ENCODE measurements around the gene AGAP3.

Gene AGAP3

DNA sequence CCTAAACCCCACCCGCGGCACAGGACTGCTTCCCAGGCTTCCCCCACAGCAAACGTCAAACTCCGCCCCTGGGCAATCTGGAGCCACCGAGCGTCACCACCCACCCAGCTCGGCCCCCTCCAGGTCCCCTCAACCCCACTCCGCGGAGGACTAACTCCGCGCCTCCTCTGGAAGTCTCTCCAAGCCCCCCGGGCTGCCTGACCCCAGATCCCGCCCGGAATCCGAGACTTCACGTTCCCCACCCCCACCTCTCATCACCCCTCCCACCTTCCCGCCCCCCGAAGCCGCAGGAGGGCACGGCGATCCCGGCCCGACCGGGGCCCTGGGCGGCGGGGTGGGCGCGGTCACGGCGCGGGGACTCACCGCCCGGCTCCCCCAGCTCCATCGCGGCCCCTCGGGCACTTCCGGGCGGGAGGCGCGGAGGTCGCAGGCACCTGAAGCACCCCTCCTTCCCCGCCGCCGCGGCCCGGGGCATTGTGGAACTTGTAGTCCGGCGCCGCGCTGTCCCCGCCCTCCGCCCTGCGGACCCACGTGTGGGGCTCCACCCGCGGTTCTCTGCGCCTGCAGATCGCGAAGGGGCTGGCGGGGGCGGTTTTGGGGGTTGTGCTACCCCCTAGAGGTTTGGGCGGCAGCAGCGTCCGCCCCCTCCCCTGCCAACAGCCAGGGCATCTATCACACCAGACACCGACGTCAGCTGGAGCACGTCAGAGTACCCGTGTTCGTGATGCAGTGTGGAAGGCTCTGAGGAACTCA lies 3.0 kb upstream of the AGAP3 start, which contains the start of gene TMUB1:
TMUB1 (minus strand) TSS at position 423 of the 753 bp plus-strand sequence. CDS start 930 bp downstream, outside the sequence.
- peak; percentile 74 to 82 for DNase-seq
- TF ChIP-seq GATA1 (IDR thresholded peaks at IDR 0.05; ENCODE audit: low read depth, low read length) (no peak), POLR2A (IDR thresholded peaks at IDR 0.05; ENCODE audit: low read length) (no peak)

DNA sequence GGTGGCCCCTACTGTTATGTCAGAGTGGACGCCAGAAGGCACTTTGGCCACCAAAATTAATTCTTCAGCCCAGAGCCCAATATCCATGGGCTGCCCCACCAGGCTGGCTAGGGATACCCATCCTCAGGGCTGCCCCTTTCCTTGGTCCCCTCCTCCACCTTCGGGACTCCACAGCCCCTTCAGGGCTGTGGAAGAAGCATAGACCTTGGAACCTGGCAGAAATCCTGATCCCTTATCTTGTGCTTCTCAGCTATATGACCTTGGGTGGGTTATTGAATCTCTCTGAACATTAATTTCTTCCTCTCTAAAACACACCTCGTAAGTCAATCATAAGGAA lies 2.5 kb upstream of the AGAP3 start:
- TF ChIP-seq GATA1 (IDR thresholded peaks at IDR 0.05; ENCODE audit: low read depth, low read length): no peak
- TF ChIP-seq POLR2A (IDR thresholded peaks at IDR 0.05; ENCODE audit: low read length): no peak

DNA sequence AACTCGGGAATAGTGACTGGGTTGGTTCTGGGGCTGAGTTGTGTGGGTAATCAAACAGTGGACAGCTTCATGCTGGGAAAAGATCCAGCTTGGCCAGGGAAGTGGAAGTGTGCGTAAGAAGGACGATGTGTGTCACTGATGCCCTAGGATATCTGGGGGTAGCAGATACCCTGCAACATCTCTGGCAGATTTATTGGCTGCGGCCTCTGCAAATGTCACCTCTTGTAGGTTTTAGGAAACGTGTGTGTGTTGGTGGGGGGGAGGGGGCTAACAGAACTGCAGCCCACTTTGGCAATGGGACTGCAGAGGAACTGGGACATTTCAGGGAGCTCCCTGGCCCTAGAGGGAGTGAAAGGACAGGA lies 965 bp upstream of the AGAP3 start:
- DNase-seq: no peak
- no peak for TF ChIP-seq GATA1 (IDR thresholded peaks at IDR 0.05; ENCODE audit: low read depth, low read length)
- TF ChIP-seq POLR2A (IDR thresholded peaks at IDR 0.05; ENCODE audit: low read length): no peak

More for the DNA sequence above, 2.5 kb upstream of the AGAP3 start:
- DNase-seq: no peak

DNA sequence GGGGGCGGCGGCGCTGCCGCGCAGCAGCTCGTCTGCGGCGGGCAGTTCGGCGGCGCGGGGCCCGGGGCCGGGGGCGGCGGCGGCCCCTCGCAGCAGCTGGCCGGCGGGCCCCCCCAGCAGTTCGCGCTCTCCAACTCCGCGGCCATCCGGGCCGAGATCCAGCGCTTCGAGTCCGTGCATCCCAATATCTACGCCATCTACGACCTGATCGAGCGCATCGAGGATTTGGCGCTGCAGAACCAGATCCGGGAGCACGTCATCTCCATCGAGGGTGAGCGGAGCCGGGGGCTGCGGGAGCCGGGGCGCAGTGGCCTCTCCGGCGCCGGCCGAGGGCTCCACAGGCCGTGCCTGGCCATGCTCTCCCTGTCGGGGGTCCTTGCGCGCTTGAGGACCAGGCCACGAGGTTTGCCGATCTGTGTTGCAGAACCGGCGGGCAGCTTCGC lies 548 bp downstream of the AGAP3 start:
- TF ChIP-seq POLR2A (IDR thresholded peaks at IDR 0.05; ENCODE audit: low read length): no peak
- TF ChIP-seq GATA1 (IDR thresholded peaks at IDR 0.05; ENCODE audit: low read depth, low read length): no peak
- DNase-seq: peak; percentile 61 to 67

DNA sequence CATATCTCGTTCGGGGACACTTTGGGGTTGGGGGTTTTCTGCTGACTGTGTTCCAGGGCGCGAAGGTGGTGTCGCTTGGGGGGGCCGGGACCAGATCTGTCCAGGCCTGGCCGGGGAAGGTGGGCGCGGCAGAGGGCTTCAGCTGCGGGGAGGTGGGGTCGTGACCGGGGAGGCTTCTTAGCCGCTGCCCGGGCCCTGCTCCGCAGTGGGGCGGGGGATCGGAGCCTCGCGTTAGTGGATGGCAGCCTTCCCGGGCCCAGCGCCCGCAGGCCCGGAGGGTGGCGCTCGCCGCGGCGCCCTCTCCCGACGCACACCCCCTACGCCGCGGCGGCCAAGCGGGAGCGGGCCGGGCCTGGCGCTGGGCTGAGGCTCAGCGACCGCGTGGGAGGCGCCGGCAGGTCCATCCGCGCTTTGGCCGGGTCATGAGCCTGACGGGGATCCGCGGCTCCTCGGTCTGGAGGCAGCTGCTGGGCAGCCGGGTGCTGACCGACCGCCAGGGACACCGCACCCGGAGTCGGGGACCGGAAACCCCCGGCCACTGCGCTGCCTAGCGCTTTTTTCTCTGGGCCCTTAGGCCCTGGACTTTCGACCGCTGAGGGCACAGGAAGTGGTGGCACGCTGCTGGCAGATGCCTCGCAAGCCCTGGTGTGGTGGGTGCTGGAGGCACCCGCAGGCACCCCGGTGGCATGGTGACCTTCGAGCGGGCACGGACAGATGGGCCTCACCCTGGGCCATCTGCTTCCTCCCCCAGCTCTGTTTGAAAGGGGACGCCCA lies 1.2 kb downstream of the AGAP3 start:
- peak; percentile 64 to 72 for DNase-seq
- TF ChIP-seq GATA1 (IDR thresholded peaks at IDR 0.05; ENCODE audit: low read depth, low read length) (no peak), POLR2A (IDR thresholded peaks at IDR 0.05; ENCODE audit: low read length) (no peak)

DNA sequence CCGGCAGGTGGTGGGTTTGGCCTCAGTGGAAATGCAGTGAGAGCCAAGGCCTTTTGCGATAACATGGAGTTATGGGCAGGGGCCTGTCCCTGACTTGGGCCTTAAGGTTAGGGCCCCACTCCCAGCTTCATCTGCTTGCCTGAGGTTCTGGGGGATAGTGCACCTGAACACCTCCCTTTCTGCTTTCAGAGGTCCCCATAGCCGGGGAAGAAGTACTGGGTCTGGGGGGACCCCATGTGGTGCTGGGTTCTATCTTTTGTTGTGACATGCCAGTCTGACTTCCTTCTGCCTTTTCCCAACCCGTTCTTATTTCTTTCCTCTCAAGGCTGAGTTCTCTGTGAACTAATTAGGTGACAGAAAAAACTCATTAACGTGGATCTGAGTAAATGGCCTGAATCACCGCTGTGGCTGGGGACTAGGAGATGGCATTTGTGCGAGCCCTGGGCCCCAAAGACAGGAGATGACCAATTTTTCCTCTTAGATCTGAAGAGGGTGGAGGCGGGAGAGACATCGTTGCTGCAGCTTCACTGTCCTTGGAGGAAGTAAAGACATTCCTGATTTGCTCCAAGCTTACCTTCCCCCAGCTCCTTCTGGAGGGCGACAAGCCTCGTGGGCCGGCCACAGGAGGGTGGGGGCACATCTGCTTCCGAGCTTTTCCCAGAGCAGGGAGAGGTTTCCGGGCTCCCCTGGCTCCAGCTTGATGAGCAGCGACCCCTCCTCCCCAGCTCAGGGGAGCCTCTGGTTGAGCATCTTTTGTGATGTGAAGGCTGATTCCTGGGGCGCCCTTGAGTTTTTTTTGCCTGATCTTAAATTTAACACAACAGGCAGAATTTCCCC lies 2.0 kb downstream of the AGAP3 start:
- no peak for TF ChIP-seq GATA1 (IDR thresholded peaks at IDR 0.05; ENCODE audit: low read depth, low read length)
- no peak for TF ChIP-seq POLR2A (IDR thresholded peaks at IDR 0.05; ENCODE audit: low read length)
- DNase-seq: peak in 1 of 2 experiments; percentile 38

DNA sequence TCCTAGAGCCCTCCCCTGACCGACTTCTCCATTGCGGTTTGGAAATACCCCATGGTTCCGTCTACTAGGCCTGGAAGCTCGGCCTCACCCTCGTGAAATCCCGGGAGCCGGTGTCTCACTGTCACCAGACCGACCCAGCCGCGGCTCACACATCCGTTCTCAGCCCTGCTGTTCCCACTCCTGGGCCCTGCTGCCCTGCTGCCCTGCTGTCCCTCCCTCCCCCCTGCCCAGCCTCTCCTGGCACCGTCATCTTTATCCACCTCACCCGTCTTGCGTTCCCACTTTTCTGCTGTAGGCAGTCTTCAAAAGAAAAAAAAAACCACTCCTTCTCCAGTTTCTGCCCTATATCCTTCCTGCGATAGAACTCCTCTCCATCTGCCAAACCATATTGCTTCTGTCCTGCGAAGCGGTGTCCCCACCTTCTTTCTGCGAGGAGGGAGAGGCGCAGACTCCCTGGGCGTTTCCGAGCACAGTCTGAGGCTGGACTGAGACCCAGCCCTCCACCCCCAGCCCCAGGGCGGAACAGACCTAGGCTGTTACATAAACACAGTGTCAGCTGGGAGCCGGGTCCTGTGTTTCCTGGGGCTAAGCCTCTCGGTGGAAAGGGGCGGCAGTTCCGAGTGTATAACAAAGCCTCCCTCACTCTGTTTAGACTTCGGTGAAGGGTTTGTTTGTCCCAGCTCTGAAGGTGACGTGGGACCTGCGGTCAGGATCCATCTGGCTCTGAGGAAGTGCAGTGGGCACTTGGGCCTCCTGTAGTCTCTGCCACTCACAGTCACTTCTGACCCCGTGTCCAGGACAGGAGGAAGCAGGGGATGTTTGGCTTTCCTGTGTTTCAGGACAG lies 2.8 kb downstream of the AGAP3 start:
- TF ChIP-seq POLR2A (IDR thresholded peaks at IDR 0.05; ENCODE audit: low read length): peak; percentile 30
- no peak for TF ChIP-seq GATA1 (IDR thresholded peaks at IDR 0.05; ENCODE audit: low read depth, low read length)
- DNase-seq: peak; percentile 53 to 64

DNA sequence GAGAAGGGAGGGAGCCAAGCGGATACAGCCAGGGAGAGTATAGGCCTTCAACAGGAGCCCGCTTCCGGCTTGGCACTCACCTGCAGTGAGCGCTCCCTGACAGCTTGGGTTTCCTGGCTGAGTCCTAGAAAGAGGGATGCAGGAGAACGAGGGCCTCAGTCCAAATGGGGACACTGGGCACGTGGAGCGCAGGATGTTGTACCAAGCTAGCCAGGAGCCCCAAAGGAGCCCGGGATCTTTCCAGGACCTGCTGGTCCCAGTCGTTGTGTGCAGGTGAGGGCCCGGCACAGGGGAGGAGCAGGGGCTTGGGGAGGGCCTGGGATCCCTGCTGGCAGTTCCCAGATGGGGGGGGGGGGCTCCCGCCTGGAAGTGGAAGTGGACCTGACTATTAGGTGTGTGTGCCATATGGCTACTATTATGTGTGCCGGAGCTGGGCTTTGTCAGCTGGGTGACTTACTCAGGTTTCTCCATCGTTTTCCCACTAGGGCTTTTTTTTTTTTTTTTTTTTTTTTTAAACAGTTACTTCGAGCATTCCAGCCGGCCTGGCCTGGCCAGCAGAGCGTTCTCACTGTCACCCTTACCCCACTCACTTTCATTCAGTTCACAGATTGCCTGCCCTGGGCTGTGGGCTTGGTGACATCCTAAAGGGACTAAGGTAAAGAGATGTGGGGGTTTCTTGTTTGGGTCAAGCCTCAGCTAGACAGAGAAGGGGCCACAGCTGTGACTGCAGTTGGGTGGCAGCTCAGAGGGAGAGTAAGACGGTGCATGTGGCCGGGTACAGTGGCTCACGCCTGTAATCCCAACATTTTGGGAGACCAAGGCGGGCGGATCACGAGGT lies 3.8 kb downstream of the AGAP3 start:
- TF ChIP-seq GATA1 (IDR thresholded peaks at IDR 0.05; ENCODE audit: low read depth, low read length): no peak
- TF ChIP-seq POLR2A (IDR thresholded peaks at IDR 0.05; ENCODE audit: low read length): no peak
- DNase-seq: no peak

DNA sequence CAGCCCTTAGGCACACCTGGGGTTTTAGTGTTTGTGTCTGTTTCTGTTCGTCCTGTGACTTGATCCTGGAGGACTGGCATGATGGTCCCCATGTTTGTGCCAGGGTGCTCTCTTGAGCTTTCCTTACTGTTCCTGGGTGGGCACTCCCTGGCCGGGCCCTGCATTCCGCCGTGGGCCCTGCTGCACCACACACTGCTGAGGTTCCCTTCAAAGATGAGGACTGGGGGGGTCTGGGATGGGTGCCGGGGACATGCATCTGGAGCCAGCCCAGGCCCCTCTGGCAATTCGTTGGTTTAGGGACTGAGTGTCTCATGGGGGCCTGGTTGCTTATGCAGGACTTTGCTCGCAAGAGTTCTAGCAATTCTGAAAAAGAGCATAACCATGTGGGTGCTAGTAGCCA lies 4.7 kb downstream of the AGAP3 start:
- TF ChIP-seq GATA1 (IDR thresholded peaks at IDR 0.05; ENCODE audit: low read depth, low read length) (no peak), POLR2A (IDR thresholded peaks at IDR 0.05; ENCODE audit: low read length) (no peak)
- DNase-seq: no peak

DNA sequence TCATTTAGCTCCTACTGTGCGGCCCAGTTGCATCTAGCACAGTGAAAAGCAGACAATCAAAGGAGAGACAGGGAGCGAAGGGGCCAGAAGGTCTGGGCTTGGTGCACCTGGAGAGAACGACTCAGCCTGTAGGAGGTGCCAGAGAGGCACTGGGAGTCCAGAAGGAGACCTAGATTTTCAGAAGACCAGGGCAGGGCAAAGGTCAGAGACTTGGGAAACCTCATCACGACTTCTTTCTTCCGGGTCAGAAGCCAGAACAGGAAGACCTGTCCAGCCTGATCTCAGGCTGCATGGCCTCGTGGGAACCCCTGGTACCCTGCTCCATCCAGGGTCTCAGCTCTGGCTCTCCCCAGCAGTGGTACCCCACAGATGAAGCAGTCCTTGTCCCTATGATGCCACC lies 5.2 kb downstream of the AGAP3 start:
- DNase-seq: peak; percentile 26 to 42
- no peak for TF ChIP-seq GATA1 (IDR thresholded peaks at IDR 0.05; ENCODE audit: low read depth, low read length)
- TF ChIP-seq POLR2A (IDR thresholded peaks at IDR 0.05; ENCODE audit: low read length): no peak

DNA sequence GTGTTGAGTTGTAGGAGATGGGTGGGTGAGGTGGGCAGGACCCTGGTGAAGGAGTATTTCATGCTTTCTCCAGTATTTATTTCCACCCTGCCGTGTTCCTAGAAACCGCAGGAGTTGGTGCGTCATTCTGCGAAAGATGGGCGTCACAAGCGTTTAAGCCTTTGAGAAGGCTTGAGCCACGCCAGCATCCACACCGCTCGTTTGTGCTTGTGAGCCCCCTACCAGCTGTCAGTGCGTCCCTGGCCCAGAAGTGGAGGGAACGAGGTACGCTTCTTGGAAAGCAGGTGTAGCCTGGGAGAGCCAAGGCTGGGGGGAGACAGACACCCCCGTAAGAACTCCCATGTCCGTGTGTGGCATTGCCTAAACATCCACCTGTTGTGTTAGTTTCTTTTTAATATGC lies 5.7 kb downstream of the AGAP3 start:
- TF ChIP-seq GATA1 (IDR thresholded peaks at IDR 0.05; ENCODE audit: low read depth, low read length): no peak

DNA sequence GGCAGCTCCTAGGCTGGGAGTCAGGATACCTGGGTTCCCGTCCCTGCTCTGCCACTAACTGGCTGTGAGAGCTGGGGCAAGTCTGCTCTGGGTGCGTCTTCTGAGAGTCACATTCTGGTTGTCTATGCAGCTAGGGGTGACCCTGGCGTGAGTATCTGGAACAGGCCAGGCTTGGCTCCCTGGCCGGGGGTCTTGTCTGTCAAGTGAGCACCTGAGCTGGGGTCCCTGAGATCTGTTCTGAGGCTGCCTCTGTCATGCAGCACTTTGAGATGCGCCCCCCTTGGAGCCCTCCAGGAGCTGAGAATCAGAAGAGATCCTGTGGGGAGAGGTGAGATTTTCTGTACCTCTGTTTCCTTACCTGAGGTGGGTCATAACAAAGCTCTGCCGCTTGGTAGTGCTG lies 7.5 kb downstream of the AGAP3 start:
- no peak for TF ChIP-seq POLR2A (IDR thresholded peaks at IDR 0.05; ENCODE audit: low read length)
- TF ChIP-seq GATA1 (IDR thresholded peaks at IDR 0.05; ENCODE audit: low read depth, low read length): no peak
- DNase-seq: no peak

More for the DNA sequence above, 5.7 kb downstream of the AGAP3 start:
- no peak for DNase-seq

All from erythroblast (primary cell).